ENCODE measurements around the gene MGLL.
A peak's percentile ranks its signal among the peaks of the same experiment; 100 is the strongest.

MGLL gene

DNA sequence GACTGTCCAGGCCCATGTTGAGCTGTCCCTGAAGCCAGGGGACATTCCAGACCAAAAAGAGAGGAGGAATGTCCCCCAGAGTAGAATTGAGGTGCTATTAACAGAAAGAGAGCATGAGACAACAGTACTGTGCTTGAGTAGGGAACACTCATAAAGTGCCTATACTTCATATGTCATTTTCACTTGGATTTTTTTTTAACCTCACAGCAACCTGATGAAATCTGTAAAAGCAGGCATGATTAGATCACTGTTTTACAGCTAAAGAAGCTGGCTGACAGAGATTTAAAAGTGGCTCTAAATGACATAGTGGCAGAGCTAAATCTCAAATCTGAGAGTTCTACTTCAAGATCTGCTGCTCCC is 174.5 kb downstream of the MGLL start:
- no peak for DNase-seq

DNA sequence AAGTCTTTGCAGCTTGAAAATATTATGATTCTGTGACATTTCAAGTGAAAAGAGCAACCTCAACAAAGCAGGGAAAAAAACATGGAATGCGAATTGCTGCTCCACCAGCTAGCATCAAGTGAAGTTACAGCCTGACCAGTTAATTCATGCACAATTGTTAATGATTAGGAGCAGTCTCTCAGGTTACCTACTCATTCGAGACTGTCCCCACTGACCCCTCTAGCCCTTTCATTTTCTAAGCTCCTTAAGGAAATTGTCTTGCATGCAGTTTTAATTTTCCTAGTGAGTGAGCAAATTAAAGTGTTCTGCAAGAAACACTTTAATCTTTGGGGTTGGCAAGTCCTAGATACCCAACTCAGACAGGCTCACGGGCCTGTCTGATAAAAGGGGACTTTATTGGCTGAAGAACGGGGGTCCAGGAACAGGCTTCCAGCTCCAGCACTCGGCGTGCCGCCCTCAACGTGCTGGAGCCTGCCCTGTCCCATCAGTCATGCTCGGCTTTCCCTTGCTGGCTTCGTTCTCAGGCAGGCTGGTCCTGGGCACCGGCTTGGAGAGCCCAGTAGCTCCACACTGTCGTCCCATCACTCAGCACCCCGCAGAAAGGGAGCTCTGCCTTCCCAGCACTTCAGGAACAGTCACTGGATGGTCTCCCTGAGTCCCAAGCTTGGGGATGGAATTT is 175.0 kb downstream of the MGLL start:
- no peak for DNase-seq

DNA sequence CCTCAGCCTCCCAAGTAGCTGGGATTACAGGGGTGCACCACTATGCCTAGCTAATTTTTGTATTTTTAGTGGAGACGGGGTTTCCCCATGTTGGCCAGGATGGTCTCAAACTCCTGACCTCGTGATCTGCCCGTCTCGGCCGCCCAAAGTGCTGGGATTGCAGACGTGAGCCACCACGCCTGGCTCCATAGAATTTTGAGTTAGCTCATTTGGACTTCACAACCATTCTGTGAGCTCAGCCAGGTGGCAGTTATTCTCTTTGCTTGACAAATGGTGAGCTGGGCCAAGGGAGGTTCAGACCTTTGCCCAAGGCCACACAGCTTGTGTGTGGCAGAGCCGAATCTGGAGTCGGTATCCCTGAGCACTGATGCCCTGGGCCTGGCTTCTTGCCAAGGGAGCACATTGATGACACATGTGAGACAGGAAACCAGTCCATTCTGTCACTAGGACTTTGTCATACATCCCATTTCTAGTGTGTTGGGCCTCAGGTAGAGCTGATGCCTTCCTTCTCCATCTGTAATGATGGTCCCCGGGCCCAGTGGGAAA is 175.7 kb downstream of the MGLL start:
- peak in 1 of 14 donors; percentile 33 for DNase-seq

DNA sequence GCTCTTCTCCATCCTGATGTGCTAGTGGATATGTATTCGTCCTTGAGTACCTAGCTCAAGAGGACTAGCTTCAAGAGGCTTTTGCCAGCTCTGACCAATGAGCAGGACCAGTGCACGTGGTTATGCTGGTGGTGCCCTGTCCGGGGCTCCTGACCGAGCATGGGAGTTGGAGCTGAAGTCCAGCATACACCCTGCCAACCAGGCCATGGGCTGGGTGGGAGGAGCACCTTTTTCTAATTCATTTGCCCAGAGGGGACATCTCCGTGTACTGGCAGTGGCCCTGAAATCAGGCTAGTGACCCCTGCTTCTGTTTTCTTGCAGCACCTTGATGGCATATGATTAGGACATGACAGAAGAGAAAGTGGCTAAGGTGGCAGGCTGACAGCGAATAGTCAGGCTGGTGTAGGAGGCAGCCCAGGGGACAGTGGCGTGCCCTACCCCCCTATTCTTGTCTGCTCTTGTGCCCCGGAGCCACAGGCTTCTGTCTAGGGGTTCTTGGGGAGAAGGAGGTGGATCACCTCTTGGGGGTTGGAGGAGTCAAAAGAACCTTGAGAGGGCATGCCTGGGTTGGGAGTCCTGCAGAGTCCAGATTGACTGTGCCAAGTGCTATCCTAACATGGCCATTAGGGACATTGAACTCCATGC is 176.8 kb downstream of the MGLL start:
- DNase-seq = no peak

DNA sequence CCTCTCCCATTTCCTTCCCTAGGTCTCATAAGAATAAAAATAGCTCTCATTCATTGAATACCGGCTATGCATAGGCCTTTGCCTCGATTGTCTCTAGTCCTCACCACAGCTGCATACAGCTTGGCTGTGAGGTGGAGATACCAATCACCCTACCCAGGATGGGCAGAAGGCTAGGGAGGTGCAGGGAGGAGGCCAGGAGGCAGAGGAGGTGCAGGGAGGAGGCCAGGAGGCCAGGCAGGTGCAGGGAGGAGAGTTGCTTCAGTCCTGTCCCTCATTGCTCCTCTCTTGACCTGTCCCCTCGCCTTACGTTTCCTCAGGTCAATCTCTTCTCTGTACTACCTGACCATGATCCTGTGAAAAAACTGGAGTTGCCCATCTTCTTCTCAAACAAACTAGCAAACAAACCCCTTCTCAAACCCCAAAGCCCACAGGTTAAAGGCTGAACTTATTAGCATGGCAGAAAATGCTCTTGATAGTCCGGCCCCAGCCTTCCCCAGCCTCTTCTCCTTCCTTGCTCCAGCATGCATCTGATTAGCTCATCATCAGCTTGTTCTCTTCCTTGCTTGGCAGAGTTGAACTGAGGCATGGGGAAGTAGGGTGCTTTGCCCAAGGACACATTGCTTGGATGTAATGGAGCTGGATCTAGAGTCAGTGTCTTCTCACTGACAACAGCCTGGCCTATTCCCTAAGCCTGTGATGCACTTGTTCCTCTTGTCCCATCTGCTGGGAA is 177.5 kb downstream of the MGLL start:
- no peak for DNase-seq

DNA sequence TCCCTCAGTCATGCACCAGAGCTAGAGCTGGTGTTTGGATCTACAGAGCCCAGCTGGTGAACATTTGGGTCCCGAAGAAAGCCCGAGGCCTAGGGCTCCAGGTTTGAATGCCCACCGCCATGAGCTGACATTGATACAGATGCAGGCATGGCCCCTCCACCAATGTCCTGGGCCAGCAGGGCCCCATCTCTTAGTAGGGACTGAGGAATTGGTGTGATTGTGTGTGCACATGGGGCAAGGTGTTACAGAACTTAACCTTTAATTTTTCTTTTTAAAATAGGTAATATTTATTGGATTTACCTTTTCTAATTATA is 182.3 kb downstream of the MGLL start:
- DNase-seq = no peak

DNA sequence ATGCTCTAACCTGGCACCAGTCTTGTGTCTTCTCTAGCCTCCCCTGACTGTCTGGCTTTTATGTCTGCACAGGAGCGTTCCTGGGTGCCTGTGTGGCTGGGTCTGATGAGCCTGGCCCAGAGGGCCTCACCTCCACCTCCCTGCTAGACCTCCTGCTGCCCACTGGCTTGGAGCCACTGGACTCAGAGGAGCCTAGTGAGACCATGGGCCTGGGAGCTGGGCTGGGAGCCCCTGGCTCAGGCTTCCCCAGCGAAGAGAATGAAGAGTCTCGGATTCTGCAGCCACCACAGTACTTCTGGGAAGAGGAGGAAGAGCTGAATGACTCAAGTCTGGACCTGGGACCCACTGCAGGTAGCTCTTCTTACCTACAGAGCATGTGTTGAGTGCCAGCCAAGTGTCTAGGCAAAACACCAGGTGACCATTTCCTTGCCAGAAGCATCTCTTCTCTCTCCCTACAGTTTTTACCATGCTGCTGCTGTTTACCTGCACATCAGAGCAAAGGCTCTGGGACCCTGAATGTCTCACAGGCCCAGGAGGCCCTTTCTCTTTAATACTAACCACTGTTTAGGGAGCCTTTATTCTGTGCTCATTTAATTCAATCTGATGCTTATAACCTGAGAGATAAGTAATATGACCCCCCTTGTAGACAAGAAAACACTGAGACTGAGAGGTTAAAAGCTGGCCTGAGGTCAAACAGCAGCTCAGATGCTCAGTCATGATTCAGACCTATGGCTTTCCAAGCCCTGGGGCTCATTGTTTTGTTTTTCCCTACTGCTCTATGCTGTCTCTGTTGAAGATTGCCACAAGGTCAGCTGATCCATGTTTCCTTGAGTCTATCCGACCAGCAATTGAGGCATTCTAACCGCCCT is 182.9 kb downstream of the MGLL start:
- no peak for DNase-seq

Data from C1 segment of cervical spinal cord (tissue), 14 donors.